ENCODE results near the gene MED12L.
A peak's percentile ranks its signal among the peaks of the same experiment; 100 is the strongest.
"Not testable (repeated sequence)": the region's sequence is repeated elsewhere in the genome, so short reads cannot be mapped to it uniquely, and the experiment has no call there.

MED12L gene

DNA sequence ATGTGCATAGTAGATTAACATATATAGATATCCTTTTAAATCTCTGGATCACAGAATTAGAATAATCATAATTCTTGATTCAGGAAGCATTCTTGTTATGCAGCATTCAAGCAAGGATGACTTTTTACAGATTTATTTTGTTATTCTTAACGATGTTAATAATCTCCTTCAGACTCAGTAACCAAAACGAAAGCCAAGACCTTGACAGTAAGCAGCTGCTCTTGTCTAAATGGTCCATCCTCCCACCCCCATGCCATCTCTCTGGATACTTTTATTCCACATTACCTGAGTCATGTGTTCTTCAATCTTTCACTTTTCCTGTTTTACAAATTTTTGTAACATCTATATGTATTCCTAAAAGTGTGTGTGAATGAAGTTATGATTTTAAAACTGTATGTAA is 150.9 kb downstream of the MED12L start:
- no peak for DNase-seq

DNA sequence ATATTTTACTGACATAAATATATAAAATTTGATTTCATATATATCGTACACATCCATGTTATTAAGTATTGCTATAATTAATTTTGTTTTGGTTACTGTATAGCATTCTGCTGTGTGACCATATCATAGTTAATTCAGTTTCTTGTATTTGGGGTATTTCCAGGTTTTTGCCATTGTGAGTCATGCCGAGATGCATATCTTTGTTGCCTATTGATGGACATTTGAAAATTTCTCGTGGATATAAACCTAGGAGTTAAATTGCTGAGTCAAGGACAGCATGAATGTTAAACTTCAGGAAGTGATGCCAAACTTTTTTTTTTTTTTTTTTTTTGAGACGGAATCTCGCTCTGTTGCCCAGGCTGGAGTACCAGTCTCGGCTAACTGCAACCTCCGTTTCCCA is 151.3 kb downstream of the MED12L start:
- DNase-seq, result no peak

DNA sequence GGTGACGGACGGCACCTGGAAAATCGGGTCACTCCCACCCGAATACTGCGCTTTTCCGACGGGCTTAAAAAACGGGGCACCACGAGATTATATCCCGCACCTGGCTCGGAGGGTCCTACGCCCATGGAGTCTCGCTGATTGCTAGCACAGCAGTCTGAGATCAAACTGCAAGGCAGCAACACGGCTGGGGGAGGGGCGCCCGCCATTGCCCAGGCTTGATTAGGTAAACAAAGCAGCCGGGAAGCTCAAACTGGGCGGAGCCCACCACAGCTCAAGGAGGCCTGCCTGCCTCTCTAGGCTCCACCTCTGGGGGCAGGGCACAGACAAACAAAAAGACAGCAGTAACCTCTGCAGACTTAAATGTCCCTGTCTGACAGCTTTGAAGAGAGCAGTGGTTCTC is 156.5 kb downstream of the MED12L start:
- not testable (repeated sequence) for DNase-seq

DNA sequence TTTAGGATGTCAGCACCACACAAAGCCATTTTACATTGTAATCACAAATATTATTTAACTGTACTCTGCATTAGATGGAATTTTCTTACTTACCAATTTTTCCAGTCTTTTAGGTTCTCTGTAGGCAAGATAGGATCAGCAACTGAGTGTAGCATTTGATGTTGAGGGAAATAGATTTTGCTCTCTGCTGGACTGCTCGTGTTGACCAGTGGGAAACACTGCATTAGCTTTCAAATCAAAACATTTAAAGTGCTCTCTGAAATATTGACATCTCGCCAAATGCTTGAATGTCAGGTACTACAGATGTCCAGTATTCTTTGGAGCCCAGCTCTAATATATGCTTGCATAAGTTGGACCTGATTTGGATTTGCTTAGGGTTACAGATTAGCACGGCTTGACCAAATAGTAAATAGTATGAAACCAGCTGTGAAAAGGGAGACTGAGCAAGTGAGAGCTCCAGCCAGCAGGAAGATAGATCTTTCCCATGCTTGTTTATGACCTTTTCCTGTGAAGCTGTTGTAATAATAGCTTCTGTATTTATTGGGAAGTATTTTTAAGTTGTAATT is 163.4 kb downstream of the MED12L start:
- DNase-seq, result no peak

DNA sequence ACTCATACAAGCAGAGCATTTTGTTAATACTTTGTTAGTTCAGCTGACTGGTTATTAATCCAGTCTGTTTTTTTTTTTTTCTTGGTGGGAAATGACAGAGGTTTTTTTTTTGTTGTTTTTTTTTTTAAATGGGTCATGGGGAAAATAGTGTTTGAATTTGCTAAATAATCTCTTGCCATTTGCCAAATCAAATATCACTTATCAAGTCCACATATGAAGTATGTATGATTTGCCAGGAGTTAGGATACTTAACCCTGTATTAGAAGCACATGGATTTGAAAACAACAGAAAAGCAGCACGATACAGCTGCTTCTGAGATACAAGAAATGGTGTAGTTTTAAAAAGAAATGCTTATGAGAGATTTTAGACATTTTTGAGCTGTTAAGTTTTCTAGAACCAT is 171.3 kb downstream of the MED12L start:
- DNase-seq, result no peak

DNA sequence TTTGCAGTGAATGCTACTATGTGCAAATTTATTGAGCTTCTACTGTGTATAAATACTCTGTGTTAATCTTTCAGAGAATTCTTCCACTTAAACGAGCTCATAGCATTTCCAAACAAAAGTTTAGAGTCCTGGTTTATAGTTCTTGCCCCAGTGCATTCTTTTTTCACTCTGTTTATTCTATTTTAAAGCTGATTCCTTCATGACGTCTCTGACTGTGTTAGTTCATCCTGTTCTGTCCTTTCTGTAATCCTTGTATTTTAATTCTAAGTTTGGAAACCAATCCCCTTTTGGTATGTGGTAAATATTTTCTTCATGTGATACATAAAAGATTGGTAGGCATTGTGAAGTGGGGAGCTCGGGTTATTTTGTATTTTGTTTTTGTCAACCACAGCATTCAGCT is 174.2 kb downstream of the MED12L start:
- no peak for DNase-seq

DNA sequence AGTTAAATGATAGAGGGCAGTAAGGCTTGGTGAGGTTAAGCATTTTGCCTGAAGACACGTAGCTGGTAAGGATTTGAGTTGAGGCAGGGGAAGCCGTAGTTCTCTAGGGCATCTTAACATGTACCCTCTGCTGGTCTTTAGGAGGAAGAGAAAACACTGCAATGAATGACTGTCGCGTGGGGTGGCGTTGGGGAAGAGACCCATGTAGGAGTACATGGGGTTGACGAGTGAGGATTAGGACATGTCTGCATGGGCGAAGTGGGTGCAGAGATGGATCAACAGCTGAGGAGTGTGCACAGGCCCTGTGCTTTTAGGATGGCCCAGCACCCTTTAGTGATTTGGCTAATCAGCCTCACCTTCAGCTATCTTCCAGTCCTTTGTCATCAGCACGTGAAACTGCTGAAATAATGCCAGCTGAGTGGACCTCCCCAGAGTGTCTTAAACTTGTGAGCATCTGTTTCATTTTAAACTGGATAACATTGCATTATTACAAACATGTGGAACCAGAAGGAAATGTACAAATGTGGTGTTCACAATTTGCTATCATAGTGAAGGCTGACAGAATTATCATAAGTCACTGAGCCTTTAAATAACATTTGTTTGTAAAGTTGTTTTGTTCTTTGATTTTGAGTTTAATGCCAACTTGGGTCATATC is 177.5 kb downstream of the MED12L start:
- DNase-seq, result no peak

DNA sequence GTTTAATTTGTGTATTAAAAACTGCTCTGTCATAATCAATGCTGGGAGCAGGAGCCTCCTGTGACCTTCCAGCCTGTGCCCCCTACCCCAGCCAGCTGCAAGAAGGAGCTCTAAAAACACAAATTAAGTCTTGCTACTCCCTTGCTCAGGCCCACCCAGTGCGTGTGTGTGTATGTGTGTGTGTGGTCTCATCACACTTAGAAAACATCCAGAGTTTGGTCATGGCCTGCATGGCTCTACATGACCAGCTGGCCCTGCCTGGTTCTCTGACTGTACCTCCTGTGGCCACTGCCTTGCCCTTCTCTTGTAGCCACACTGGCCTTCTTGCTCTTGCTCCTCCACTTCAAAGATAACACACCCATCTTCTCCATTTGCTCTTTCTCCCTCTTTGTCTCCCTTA is 179.1 kb downstream of the MED12L start:
- no peak for DNase-seq

DNA sequence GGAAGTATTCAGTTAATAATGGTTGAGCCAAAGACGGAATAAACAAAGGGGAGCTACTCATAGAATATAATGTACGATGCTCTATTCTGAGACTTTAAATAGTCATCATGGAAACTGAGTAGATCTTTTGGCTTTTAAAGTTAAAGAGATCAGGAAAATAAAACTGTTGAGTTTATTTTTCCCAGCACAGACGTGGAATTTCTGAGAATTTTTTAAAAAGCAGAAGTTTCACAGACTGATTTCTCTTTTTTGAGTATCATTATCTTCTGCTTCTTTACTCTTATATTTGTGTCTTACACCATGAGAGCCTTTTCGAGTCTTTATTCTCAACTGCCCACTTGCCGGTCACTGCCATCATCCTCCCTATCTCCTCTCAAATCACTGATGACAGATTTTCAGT is 179.7 kb downstream of the MED12L start:
- DNase-seq, result no peak

DNA sequence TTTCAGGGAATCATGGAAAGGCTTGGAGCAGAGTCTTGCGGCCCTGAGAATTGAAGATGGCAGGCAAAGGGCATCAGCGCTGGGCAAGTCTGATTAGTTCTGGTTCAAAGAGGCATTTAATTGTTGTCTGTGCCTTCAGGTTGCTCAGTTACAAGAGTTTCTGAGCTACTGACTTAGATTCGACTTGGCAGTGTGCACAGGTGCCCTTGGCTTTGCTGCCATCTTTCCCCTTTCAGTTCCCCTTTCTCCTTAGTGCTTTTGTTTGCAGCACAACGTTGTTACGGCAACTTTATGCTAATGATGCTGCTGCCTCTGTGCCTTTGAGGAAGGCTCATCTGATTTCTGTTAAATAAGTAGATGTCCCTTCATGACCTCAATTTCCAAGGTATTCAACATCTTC is 180.4 kb downstream of the MED12L start:
- peak in 12 of 51 donors; percentile 4 to 29 (median 11) for DNase-seq

DNA sequence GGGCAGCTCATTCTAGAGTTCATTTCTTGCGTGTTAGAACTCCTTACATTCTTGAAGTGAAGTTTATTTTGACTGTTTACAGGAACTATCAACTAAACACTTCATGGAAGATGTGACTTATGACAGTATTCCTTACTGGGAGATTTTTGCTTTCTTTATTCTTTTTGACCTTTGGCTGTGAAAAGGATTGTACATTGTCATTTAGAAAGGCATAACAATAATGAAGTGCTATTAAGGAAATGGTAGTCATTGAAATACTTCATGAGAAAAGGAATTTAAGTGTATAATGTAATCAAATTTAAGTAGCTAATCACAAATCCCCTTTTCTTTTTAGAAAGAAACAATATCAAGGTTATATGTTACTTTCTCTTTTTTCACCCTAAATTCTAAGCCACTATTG is 181.6 kb downstream of the MED12L start:
- DNase-seq, result no peak

DNA sequence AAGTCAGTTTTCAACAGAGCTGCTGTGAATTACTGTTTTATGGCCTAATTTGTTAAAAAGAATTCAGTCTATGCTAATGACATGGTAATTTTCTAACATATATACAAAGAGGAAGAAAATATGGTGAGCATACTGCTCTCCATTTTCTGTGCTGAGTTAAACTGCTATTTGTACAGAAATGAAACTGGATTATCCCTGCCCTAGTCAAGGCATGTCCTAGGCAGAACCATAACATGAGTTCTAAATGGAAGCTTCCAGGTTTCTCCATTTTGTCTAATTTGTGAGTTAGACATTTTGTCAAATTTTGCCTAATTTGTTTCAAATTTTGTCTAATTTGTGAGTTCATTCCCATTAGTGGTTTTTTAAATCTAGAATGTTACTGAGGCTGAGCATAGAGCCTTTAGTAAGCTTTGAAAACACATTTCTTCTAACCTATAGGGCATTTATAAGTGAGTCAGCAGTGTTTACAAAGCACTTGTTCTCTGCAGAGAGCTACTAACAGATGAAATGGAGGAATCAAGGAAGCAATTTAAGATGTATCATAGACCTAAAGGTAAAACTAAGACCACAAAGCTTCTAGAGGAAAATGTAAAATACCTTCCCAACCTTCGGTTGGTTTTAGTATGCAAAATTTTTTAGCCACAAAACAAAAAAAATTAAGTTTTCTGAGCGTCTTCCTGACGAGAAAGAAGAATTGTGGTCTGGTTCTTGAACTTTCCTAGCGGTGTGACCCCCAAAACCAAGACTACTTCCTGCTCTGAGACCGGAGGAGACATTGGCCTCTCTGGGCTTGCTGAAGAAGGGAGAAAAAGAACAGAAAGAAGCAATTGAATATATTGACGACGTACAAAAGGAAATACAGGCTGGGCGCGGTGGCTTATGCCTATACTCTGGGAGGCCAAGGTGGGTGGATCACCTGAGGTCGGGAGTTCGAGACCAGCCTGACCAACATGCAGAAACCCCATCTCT is 183.1 kb downstream of the MED12L start:
- DNase-seq, result no peak

DNA sequence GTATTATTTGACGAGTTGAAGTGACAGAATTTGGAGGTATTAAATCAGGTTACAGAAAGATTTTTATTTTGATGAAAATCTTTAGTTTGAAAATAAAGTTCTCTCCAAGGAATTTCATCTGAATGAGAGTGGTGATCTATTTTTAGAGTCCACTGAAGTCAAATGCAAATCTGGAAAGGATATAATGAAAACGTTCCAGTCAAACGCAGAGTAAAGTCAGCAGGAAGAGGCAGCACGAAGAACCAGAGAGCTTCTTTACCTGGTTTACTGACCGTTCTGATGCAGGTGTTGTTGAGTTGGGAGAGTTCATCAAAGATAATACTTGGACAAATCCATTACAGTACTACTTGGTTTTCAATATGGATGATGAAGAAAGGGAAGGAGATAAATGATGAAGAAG is 184.2 kb downstream of the MED12L start:
- no peak for DNase-seq

DNA sequence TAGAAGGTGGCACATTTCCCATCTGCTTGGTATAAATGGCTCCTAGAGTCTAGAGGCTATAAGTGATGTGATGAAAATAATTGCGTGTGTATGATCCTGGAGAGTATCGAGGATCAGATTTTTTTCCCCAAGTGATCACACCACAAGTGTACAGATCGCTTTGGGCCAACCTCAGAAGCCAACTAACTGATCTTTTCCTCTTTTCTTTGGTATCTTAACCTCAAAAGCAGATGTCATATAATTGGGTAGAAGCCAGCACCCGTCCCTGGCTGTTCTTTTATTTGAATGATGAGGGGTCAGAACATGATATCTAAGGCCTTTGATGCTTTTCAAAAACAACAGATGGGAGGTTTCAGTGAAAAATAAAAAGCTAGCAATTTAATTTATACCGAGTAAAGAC is 189.6 kb downstream of the MED12L start:
- no peak for DNase-seq

DNA sequence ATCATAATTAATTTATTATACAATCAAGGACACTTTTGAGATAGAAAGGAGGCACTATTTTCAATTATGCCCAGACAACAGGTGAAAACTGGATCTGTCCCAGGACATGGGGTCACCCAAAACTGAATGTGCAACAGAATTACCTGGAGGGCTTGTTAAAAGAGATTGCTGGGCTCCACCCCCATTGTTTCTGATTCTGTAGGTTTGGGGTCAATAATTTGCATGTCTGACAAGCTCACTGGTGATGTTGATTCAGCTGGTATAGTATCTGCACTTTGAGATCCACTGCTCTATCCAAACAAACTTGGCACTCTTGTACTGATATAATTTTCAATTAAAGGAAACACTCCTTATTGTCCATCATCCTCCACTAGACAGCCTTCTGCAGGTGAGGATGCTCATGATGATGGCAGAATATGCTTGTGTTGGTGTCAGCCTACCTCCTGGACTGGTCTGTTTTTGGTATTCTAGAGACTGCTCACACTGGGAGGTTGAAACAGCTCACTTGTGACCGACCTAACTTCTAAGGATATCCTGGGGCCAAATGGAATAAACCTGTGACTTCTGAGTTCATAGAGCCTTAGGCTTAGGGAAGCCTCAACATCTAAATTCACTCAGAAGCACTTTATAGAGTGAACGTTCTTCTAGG is 190.7 kb downstream of the MED12L start:
- DNase-seq, result no peak

DNA sequence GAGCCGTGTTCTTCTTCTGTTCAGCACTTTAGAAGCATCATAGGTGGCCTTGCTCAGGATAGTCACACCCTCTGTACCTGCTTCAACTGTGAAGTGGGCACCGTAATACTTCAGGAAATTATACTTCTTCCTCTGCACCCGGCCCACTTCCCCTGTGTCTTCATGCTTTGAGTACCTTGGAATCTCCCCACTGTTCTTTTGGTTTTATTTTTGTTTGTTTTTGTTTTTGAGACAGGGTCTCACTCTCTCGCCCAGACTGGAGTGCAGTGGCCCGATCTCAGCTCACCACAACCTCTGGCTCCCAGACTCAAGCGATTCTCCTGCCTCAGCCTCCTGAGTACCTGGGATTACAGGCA is 191.2 kb downstream of the MED12L start:
- no peak for DNase-seq

DNA sequence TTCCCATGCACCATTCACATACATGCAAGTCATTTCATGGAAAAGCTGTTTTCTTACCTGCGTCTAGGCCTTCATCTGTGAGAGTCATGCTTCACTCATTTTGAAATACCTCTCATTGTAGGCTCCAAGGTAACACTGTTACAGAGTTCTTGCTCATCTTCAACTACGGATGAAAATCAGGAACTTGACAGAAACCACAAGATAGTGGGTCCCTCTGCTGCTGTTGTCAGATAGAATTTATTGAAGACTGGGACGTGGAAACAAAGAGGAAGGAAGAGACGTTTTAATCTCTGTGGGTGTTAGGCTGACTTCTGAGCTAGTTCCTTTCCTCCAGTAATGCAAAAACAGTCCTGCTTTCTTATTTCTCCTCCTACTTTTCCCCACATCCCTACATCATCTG is 192.8 kb downstream of the MED12L start, which contains the start of gene P2RY14:
Gene P2RY14 (minus strand): TSS at position 313 of the 400 bp plus-strand sequence. CDS start 64,226 bp downstream, outside the sequence.
- DNase-seq, result no peak

DNA sequence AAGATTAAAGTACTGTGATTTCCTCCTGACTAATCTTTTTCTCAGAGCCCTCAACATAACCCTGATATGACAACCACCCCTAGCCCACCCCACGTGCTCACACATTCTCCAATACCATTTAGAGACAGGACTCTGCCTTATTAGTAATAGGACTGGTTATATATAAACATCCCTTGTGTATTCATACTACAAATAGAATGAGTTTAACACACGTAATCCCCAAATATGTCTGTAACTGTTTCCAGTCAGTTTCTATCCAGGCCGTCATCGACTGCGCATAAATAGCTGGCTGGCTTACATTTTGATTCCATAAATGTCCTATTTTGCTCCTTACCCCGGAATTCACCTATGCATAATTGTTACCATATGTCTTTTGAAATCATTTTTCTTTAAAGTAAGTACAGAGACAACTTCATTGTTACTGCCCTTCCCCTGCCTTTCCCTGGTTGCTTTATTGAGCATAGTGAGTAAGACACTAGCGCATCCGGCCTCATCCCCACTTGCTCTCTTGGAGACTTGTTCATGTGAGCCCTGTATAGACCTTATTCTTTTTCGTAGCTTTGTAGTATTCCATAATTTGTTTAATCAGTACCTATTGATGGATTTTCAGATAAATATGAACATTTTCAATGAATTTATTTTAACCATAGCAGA is 196.3 kb downstream of the MED12L start:
- DNase-seq, result no peak

DNA sequence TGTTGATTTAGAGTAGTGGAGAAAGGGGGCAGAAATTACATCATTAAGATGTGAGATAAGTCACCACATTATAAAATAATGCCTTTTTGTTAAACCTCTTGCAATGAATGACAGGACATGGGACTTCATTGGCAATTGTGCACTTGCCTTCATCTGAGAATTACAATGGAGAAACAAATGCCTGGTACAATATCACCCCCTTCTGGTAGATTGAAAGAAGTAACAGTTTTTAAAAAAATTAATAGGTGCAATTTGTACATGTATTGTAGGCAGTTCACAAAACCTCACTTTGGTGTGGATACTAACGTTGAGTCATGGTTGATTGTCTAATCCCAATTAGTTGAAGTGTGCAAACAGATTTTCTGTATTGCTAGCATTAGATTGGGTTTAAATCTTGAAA is 197.5 kb downstream of the MED12L start:
- DNase-seq, result peak in 1 of 51 donors; percentile 66

DNA sequence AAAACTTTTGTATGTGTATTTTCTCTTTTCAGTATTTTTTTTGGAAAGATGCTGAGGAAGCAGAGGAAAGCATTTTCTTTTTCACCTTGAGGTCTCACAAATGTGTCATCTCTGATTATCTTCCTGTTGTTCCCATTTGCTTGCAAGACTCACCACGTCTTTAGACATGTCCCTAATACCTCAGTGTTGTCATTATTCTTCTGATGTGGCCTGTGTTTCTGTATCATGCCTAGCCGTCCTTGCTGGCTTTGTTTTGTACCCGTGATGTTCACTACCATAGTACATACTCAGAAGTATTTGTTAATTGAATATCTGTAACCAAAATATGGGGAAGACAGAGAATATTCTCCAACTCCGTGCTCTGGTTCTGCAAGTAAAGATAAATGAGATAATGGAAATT is 197.9 kb downstream of the MED12L start:
- DNase-seq, result no peak

DNA sequence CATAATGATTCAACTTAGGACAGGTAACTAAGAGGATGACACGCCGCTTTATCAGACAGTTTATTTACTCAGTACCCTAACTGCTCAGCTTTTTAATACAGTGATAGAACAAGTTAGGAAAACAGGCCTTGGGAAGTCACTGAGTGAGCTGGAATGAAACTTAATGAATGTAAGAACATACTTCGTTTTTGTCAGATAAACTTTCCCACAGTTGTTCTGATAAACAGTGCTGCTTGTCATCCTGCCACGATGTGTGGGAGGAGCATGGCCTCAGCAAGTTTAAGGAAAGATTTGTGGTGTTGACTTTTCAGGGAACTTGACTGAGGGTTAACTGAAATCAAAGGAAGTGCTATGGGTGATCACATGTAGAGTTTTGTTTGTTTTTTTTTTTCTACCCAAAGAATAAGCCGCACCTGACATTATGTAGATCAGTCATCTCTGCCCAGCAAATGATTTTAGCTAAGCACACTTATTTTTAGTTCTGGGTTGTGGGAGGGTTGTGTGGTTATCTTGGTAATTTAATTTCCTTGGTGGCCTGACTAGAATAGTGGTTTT is 198.5 kb downstream of the MED12L start:
- DNase-seq, result no peak

Measured in hypothalamus (tissue), 51 donors.